Measurements from ENCODE around the gene LYSMD1.

- TF ChIP-seq CTCF (IDR thresholded peaks at IDR 0.05) (no peak), POLR2A (IDR thresholded peaks at IDR 0.05) (no peak)
Observed at GRCh38 chr1:151134396-151134795, 31.3 kb downstream of the LYSMD1 start.
